BE2C (cell line): ENCODE data around the gene LUC7L3.

Experiments
- DNase-seq: peaks from one replicate; pipeline ENCODE4 v3.0.0-alpha.2; 2020
- H3K27me3 ChIP-seq: fragments of 250-450 bp; sonication (Bioruptor Pico); 2 replicates; pipeline ENCODE4 v1.5.1; 2020; ENCODE audit warnings: mild to moderate bottlenecking
- H3K36me3 ChIP-seq: fragments of 250-450 bp; sonication (Bioruptor Pico); 2 replicates; pipeline ENCODE4 v1.5.1; 2020; ENCODE audit warnings: mild to moderate bottlenecking
- H3K4me1 ChIP-seq: fragments of 250-450 bp; sonication (Bioruptor Pico); 2 replicates; pipeline ENCODE4 v1.5.1; 2020
- H3K4me3 ChIP-seq: 2 replicates; pipeline ENCODE4 v1.5.1; 2011; ENCODE audit warnings: low read depth, low read length
- H3K9me3 ChIP-seq: fragments of 250-450 bp; sonication (Bioruptor Pico); 2 replicates; pipeline ENCODE4 v1.5.1; 2020
- TF ChIP-seq, protein P1 (sequence below): IDR thresholded peaks from 2 replicates; pipeline ENCODE4 v1.5.1; 2012; ENCODE audit warnings: mild to moderate bottlenecking, low read depth, low read length

Gene LUC7L3

GRCh38 chr17:50696365-50696879 is 23.0 kb upstream of the LUC7L3 start:
- no peaks in the 10 kb centered on the region for H3K9me3 ChIP-seq
- H3K4me3 ChIP-seq = no peak overlapping the region

GRCh38 chr17:50697062-50697461 is 22.3 kb upstream of the LUC7L3 start:
- Histone ChIP-seq H3K4me3 (no peak overlapping the region), H3K36me3 (peaks cover 74% of the 10 kb centered on the region), H3K4me1 (peaks cover 5% of the 10 kb centered on the region), H3K9me3 (no peaks in the 10 kb centered on the region), H3K27me3 (no peaks in the 10 kb centered on the region)
- DNase-seq = no peak
- TF ChIP-seq, protein P1, sequence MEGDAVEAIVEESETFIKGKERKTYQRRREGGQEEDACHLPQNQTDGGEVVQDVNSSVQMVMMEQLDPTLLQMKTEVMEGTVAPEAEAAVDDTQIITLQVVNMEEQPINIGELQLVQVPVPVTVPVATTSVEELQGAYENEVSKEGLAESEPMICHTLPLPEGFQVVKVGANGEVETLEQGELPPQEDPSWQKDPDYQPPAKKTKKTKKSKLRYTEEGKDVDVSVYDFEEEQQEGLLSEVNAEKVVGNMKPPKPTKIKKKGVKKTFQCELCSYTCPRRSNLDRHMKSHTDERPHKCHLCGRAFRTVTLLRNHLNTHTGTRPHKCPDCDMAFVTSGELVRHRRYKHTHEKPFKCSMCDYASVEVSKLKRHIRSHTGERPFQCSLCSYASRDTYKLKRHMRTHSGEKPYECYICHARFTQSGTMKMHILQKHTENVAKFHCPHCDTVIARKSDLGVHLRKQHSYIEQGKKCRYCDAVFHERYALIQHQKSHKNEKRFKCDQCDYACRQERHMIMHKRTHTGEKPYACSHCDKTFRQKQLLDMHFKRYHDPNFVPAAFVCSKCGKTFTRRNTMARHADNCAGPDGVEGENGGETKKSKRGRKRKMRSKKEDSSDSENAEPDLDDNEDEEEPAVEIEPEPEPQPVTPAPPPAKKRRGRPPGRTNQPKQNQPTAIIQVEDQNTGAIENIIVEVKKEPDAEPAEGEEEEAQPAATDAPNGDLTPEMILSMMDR = no peak

More at GRCh38 chr17:50696365-50696879, 23.0 kb upstream of the LUC7L3 start:
- peaks cover 76% of the 10 kb centered on the region for H3K36me3 ChIP-seq
- peaks cover 5% of the 10 kb centered on the region for H3K4me1 ChIP-seq
- H3K27me3 ChIP-seq = no peaks in the 10 kb centered on the region
- DNase-seq = no peak
- TF ChIP-seq, protein P1 = no peak

GRCh38 chr17:50697663-50698272 is 21.6 kb upstream of the LUC7L3 start:
- Histone ChIP-seq H3K4me3 (no peak overlapping the region), H3K4me1 (peaks cover 1% of the 10 kb centered on the region), H3K36me3 (peaks cover 75% of the 10 kb centered on the region), H3K9me3 (no peaks in the 10 kb centered on the region), H3K27me3 (no peaks in the 10 kb centered on the region)
- TF ChIP-seq, protein P1 = peak; percentile 18; the same call in 1 of the 2 replicates
- DNase-seq = no peak

- no peak overlapping the region for H3K4me3 ChIP-seq
- H3K9me3 ChIP-seq = no peaks in the 10 kb centered on the region
- H3K27me3 ChIP-seq = no peaks in the 10 kb centered on the region
- DNase-seq = no peak
- TF ChIP-seq, protein P1 = no peak
- no peaks in the 10 kb centered on the region; the same call in 1 of the 2 replicates for H3K4me1 ChIP-seq
- peaks cover 74% of the 10 kb centered on the region for H3K36me3 ChIP-seq
Measured at GRCh38 chr17:50699410-50699809, 20.0 kb upstream of the LUC7L3 start.

GRCh38 chr17:50703162-50703561 is 16.2 kb upstream of the LUC7L3 start:
- DNase-seq = no peak
- Histone ChIP-seq H3K27me3 (no peaks in the 10 kb centered on the region), H3K4me3 (no peak overlapping the region), H3K36me3 (peaks cover 51% of the 10 kb centered on the region), H3K4me1 (no peaks in the 10 kb centered on the region), H3K9me3 (no peaks in the 10 kb centered on the region)
- TF ChIP-seq, protein P1 = no peak

GRCh38 chr17:50707289-50708049 is 11.9 kb upstream of the LUC7L3 start, which contains the start of gene ANKRD40:
Gene ANKRD40, minus strand, starts transcription at chr17:50707914. Its CDS starts 260 bp downstream, at chr17:50707654.
- H3K27me3 ChIP-seq = no peaks in the 10 kb centered on the region
- peak within 1 kb of the TSS; percentile 89 for H3K4me3 ChIP-seq
- H3K36me3 ChIP-seq = peaks cover 27% of the 10 kb centered on the region
- TF ChIP-seq, protein P1 = no peak
- no peaks in the 10 kb centered on the region for H3K9me3 ChIP-seq
- H3K4me1 ChIP-seq = peaks cover 4% of the 10 kb centered on the region
- DNase-seq = peak; percentile 89
